ENCODE results near the gene MAMLD1. TPM values are rescaled to one million over a fixed set of nuclear protein-coding genes. Genes with fewer than 3 reads are reported as not detected.

Gene MAMLD1
- total RNA-seq, 1 experiment from 2014 or later, result 4.6 TPM

GRCh38 chrX:150459196-150459595 lies 96.1 kb downstream of the MAMLD1 start:
- DNase-seq (ENCODE audit: low read depth), result no peak

GRCh38 chrX:150460063-150460462 lies 96.9 kb downstream of the MAMLD1 start:
- DNase-seq (ENCODE audit: low read depth), result peak; percentile 12

GRCh38 chrX:150460781-150461180 lies 97.7 kb downstream of the MAMLD1 start:
- no peak for DNase-seq (ENCODE audit: low read depth)

GRCh38 chrX:150463566-150463965 lies 100.4 kb downstream of the MAMLD1 start:
- DNase-seq (ENCODE audit: low read depth), result no peak

- no peak for DNase-seq (ENCODE audit: low read depth)
Observed at GRCh38 chrX:150464001-150464400, 100.9 kb downstream of the MAMLD1 start.

- DNase-seq (ENCODE audit: low read depth), result no peak
Observed at GRCh38 chrX:150465326-150465725, 102.2 kb downstream of the MAMLD1 start.

GRCh38 chrX:150465881-150466775 lies 103.0 kb downstream of the MAMLD1 start:
- DNase-seq (ENCODE audit: low read depth), result no peak

GRCh38 chrX:150472306-150472705 lies 109.2 kb downstream of the MAMLD1 start:
- no peak for DNase-seq (ENCODE audit: low read depth)

GRCh38 chrX:150473371-150473770 lies 110.3 kb downstream of the MAMLD1 start:
- DNase-seq (ENCODE audit: low read depth), result no peak

- DNase-seq (ENCODE audit: low read depth), result no peak
Observed at GRCh38 chrX:150475461-150475860, 112.3 kb downstream of the MAMLD1 start.

GRCh38 chrX:150476164-150476699 lies 113.1 kb downstream of the MAMLD1 start:
- peak; percentile 11 for DNase-seq (ENCODE audit: low read depth)

- DNase-seq (ENCODE audit: low read depth), result no peak
Observed at GRCh38 chrX:150477371-150477770, 114.3 kb downstream of the MAMLD1 start.

GRCh38 chrX:150478496-150479492 lies 115.7 kb downstream of the MAMLD1 start:
- DNase-seq (ENCODE audit: low read depth), result no peak

- DNase-seq (ENCODE audit: low read depth), result peak; percentile 91
Observed at GRCh38 chrX:150482537-150483206, 119.6 kb downstream of the MAMLD1 start.

GRCh38 chrX:150483356-150483985 lies 120.4 kb downstream of the MAMLD1 start:
- DNase-seq (ENCODE audit: low read depth), result no peak

GRCh38 chrX:150486011-150486410 lies 122.9 kb downstream of the MAMLD1 start:
- peak; percentile 57 for DNase-seq (ENCODE audit: low read depth)

GRCh38 chrX:150487369-150488094 lies 124.4 kb downstream of the MAMLD1 start:
- no peak for DNase-seq (ENCODE audit: low read depth)

GRCh38 chrX:150489359-150490015 lies 126.4 kb downstream of the MAMLD1 start:
- no peak for DNase-seq (ENCODE audit: low read depth)

- no peak for DNase-seq (ENCODE audit: low read depth)
Observed at GRCh38 chrX:150495496-150495895, 132.4 kb downstream of the MAMLD1 start.

- no peak for DNase-seq (ENCODE audit: low read depth)
Observed at GRCh38 chrX:150499240-150499639, 136.1 kb downstream of the MAMLD1 start.

Measured in M059J (cell line).